ENCODE results near the gene UVRAG. TPM values are rescaled to one million over a fixed set of nuclear protein-coding genes. Genes with fewer than 3 reads are reported as not detected.
"Not testable (repeated sequence)": the region's sequence is repeated elsewhere in the genome, so short reads cannot be mapped to it uniquely, and the experiment has no call there.

The UVRAG gene
- total RNA-seq, 1 experiment from 2014 or later, result 13.0 TPM

DNA sequence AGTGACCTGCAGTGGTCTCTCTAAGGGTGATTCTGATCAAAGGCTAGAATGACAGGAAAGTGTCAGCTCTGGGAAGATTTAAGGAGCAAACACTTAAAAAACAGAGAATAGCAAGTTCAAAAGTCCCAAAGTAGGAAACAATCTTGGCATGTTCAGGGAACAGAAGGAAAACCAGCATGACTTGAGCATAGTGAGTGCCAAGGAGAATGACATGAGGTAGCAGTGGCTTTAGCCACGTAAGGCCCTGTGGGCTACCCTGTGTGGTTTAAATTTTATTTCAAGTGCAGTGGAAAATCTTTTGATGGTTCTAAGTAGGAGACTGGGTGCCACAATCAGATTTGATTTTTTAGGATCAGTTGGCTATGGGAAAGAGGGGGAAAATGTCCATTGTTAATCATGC lies 241.9 kb downstream of the UVRAG start:
- H3K4me3 ChIP-seq (ENCODE audit: low read length), result no peak overlapping the region
- H3K36me3 ChIP-seq (ENCODE audit: low read depth, low read length), result no peaks in the 10 kb centered on the region
- ATAC-seq (no peak), DNase-seq (no peak)
- no peak overlapping the region for H3K4me2 ChIP-seq (ENCODE audit: low read length)
- no peaks in the 10 kb centered on the region for H3K27me3 ChIP-seq (ENCODE audit: low read length)
- H2AFZ ChIP-seq (ENCODE audit: low read length), result no peak overlapping the region
- H4K20me1 ChIP-seq (ENCODE audit: low read length), result no peaks in the 10 kb centered on the region
- H3K27ac ChIP-seq (ENCODE audit: low read length), result no peak overlapping the region
- no peaks in the 10 kb centered on the region for H3F3A ChIP-seq (ENCODE audit: low read length, unreplicated experiment)
- CTCF ChIA-PET, result no interaction called here
- POLR2A ChIA-PET (ENCODE audit: unreplicated experiment), result no interaction called here
- H3K79me2 ChIP-seq (ENCODE audit: low read length), result no peaks in the 10 kb centered on the region
- intact Hi-C loops (cut with micrococcal nuclease), result no loop called here
- H3K9me2 ChIP-seq (replicated peaks; ENCODE audit: low read length), result no peaks in the 10 kb centered on the region
- no peaks in the 10 kb centered on the region for H3K4me1 ChIP-seq (ENCODE audit: insufficient read depth, low read length)
- no peak overlapping the region for H3K9ac ChIP-seq (ENCODE audit: low read length)
- no TSS peak for BruUV-seq (replicated peaks)
- TF ChIP-seq EZH2 (IDR thresholded peaks at IDR 0.05; ENCODE audit: low read length, unreplicated experiment) (no peak), EZH2phosphoT487 (IDR thresholded peaks at IDR 0.05; ENCODE audit: borderline replicate concordance, low read length) (no peak), CTCF (conservative IDR thresholded peaks at IDR 0.05; ENCODE audit: low read depth, low read length) (no peak)
- no peaks in the 10 kb centered on the region for H3K9me3 ChIP-seq (ENCODE audit: low read length)

- H3K36me3 ChIP-seq (ENCODE audit: low read depth, low read length); H3K4me1 ChIP-seq (ENCODE audit: insufficient read depth, low read length); H2AFZ ChIP-seq (ENCODE audit: low read length); H3K9me2 ChIP-seq (replicated peaks; ENCODE audit: low read length); H4K20me1 ChIP-seq (ENCODE audit: low read length); H3K4me2 ChIP-seq (ENCODE audit: low read length); intact Hi-C loops (cut with micrococcal nuclease); H3K4me3 ChIP-seq (ENCODE audit: low read length); H3K27me3 ChIP-seq (ENCODE audit: low read length); DNase-seq; H3F3A ChIP-seq (ENCODE audit: low read length, unreplicated experiment); H3K27ac ChIP-seq (ENCODE audit: low read length); H3K9ac ChIP-seq (ENCODE audit: low read length); ATAC-seq; POLR2A ChIA-PET (ENCODE audit: unreplicated experiment); BruUV-seq (replicated peaks); H3K9me3 ChIP-seq (ENCODE audit: low read length); H3K79me2 ChIP-seq (ENCODE audit: low read length); CTCF ChIA-PET: not testable (repeated sequence)
These were observed 245.5 kb downstream of the UVRAG start for GRCh38 chr11:76060475-76061036.

GRCh38 chr11:76062733-76063132 lies 247.7 kb downstream of the UVRAG start:
- H3K4me1 ChIP-seq (ENCODE audit: insufficient read depth, low read length), result no peaks in the 10 kb centered on the region
- H3K79me2 ChIP-seq (ENCODE audit: low read length), result no peaks in the 10 kb centered on the region
- H2AFZ ChIP-seq (ENCODE audit: low read length), result no peak overlapping the region
- no peaks in the 10 kb centered on the region for H3K27me3 ChIP-seq (ENCODE audit: low read length)
- no peaks in the 10 kb centered on the region for H4K20me1 ChIP-seq (ENCODE audit: low read length)
- TF ChIP-seq EZH2phosphoT487 (IDR thresholded peaks at IDR 0.05; ENCODE audit: borderline replicate concordance, low read length) (no peak), CTCF (conservative IDR thresholded peaks at IDR 0.05; ENCODE audit: low read depth, low read length) (no peak)
- CTCF ChIA-PET, result no interaction called here
- POLR2A ChIA-PET (ENCODE audit: unreplicated experiment), result no interaction called here
- ATAC-seq, result no peak
- BruUV-seq (replicated peaks), result no TSS peak
- H3K9me2 ChIP-seq (replicated peaks; ENCODE audit: low read length), result no peaks in the 10 kb centered on the region
- intact Hi-C loops (cut with micrococcal nuclease), result no loop called here
- no peaks in the 10 kb centered on the region for H3K9me3 ChIP-seq (ENCODE audit: low read length)
- H3K9ac ChIP-seq (ENCODE audit: low read length), result no peak overlapping the region
- peaks cover under 1% of the 10 kb centered on the region for H3K36me3 ChIP-seq (ENCODE audit: low read depth, low read length)
- H3K4me3 ChIP-seq (ENCODE audit: low read length), result no peak overlapping the region
- H3K4me2 ChIP-seq (ENCODE audit: low read length), result no peak overlapping the region
- no peak for DNase-seq
- H3F3A ChIP-seq (ENCODE audit: low read length, unreplicated experiment), result no peaks in the 10 kb centered on the region
- H3K27ac ChIP-seq (ENCODE audit: low read length), result no peak overlapping the region

All from PC-3 (cell line).